A549 (cell line): Measurements from ENCODE around the gene OR4D1. TPM values are rescaled to one million over a fixed set of nuclear protein-coding genes. Genes with fewer than 3 reads are reported as not detected.

Experiments
- ATAC-seq, 2 experiments: fragments of 200-7000 bp in 1 of 2; fragments of >200 bp in 1 of 2; cut with Nextera tagmentation in 1 of 2; cut with Tn5 transposase in 1 of 2; 3 replicates each; pipeline versions ENCODE4 v1.8.0 to v1.9.1; 2018 to 2020; ENCODE audit warnings: mild to moderate bottlenecking in 1 of 2, moderate library complexity in 1 of 2
- CTCF ChIA-PET: fragments of 300-600 bp; sonication (Branson Sonifier 250); formaldehyde crosslinking; extraction: SDS; loops from one replicate; lab custom pipeline; 2021; ENCODE audit warnings: antibody characterized with exemption, inconsistent platforms; lab: Yijun Ruan, JAX
- POLR2A ChIA-PET: fragments of 350-600 bp; formaldehyde crosslinking; extraction: SDS; loops from one replicate; lab custom pipeline; 2021; ENCODE audit warnings: antibody characterized with exemption, inconsistent platforms; lab: Yijun Ruan, JAX
- DNase-seq, 2 experiments: peaks; one replicate each; pipeline versions ENCODE4 v3.0.0 to v3.0.0-alpha.2; 2011 to 2016; ENCODE audit warnings: low read depth in 1 of 2, low spot score in 1 of 2
- FAIRE-seq: peaks from 2 replicates; lab custom pipeline; 2011; peaks lifted over from hg19 to GRCh38; lab: Jason Lieb, UNC
- H3K27ac ChIP-seq, 2 experiments: fragments of >200 bp; sonication (Bioruptor Twin); formaldehyde crosslinking; 3 replicates each; pipeline ENCODE4 v1.5.1; 2016 to 2017
- H3K4me1 ChIP-seq: fragments of >200 bp; sonication (Bioruptor Twin); formaldehyde crosslinking; 3 replicates; pipeline ENCODE4 v1.6.1; 2016
- H3K4me2 ChIP-seq: fragments of >200 bp; sonication (Bioruptor Twin); formaldehyde crosslinking; 3 replicates; pipeline ENCODE4 v1.6.1; 2016
- H3K4me3 ChIP-seq: fragments of >200 bp; sonication (Bioruptor Twin); formaldehyde crosslinking; 3 replicates; pipeline ENCODE4 v1.5.1; 2016
- H3K9me3 ChIP-seq: fragments of >200 bp; sonication (Bioruptor Twin); formaldehyde crosslinking; 3 replicates; pipeline ENCODE4 v1.6.1; 2016
- CBX2 ChIP-seq: fragments of 200-600 bp; sonication (generic); IDR thresholded peaks from 2 replicates; pipeline ENCODE4 v1.6.1; 2016; ENCODE audit warnings: low read depth, mild to moderate bottlenecking, borderline replicate concordance
- CTCF ChIP-seq: fragments of >200 bp; sonication (Bioruptor Twin); formaldehyde crosslinking; IDR thresholded peaks from 3 replicates; pipeline ENCODE4 v1.5.1; 2016
- ELK1 ChIP-seq: fragments of 150-350 bp; IDR thresholded peaks from 2 replicates; pipeline ENCODE4 v1.6.1; 2014; ENCODE audit warnings: low read depth, mild to moderate bottlenecking, low read length
- FOSL2 ChIP-seq, 2 experiments: fragments of 450-650 bp in 1 of 2; fragments of >200 bp in 1 of 2; sonication (Bioruptor Twin) in 1 of 2; formaldehyde crosslinking; IDR thresholded peaks; 2 replicates each; pipeline versions ENCODE4 v1.5.0 to v1.6.1; 2016 to 2020; ENCODE audit warnings: mild to moderate bottlenecking in 1 of 2, moderate library complexity in 1 of 2
- GATA3 ChIP-seq: IDR thresholded peaks from 2 replicates; pipeline ENCODE4 v1.6.1; 2012; ENCODE audit warnings: borderline replicate concordance
- HDAC2 ChIP-seq: fragments of 200-600 bp; sonication (generic); IDR thresholded peaks from 2 replicates; pipeline ENCODE4 v1.6.1; 2016
- HMGXB4 ChIP-seq: fragments of 250-450 bp; sonication (Bioruptor Pico); IDR thresholded peaks from 2 replicates; pipeline ENCODE4 v1.5.0; 2021; ENCODE audit warnings: mild to moderate bottlenecking, moderate library complexity, borderline replicate concordance
- HOXB5 ChIP-seq: fragments of 250-450 bp; sonication (Bioruptor Pico); IDR thresholded peaks from 2 replicates; pipeline ENCODE4 v1.5.0; 2020; ENCODE audit warnings: mild to moderate bottlenecking, moderate library complexity
- JUNB ChIP-seq: fragments of >200 bp; sonication (Bioruptor Twin); formaldehyde crosslinking; IDR thresholded peaks from 2 replicates; pipeline ENCODE4 v1.6.1; 2016
- KDM5A ChIP-seq: fragments of 200-600 bp; sonication (generic); IDR thresholded peaks from 2 replicates; pipeline ENCODE4 v1.6.1; 2016; ENCODE audit warnings: antibody characterized with exemption, mild to moderate bottlenecking
- MAFK ChIP-seq: fragments of 450-650 bp; IDR thresholded peaks from 2 replicates; pipeline ENCODE4 v1.6.1; 2014; ENCODE audit not compliant: partially characterized antibody
- MAX ChIP-seq: IDR thresholded peaks from 2 replicates; pipeline ENCODE4 v1.6.1; 2012
- NFE2L2 ChIP-seq: fragments of 150-350 bp; conservative IDR thresholded peaks from 2 replicates; pipeline ENCODE4 v1.6.1; 2014; ENCODE audit warnings: low read length
- POLR2A ChIP-seq: IDR thresholded peaks from 2 replicates; pipeline ENCODE4 v1.6.1; 2012; ENCODE audit warnings: mild to moderate bottlenecking, low read length
- RCOR1 ChIP-seq: fragments of 150-350 bp; IDR thresholded peaks from 2 replicates; pipeline ENCODE4 v1.6.1; 2014; ENCODE audit warnings: antibody characterized with exemption, low read length, low read depth
- SMC3 ChIP-seq: fragments of >200 bp; sonication (Bioruptor Twin); formaldehyde crosslinking; IDR thresholded peaks from 3 replicates; pipeline ENCODE4 v1.6.1; 2018; ENCODE audit warnings: inconsistent platforms
- SREBF2 ChIP-seq: fragments of 450-650 bp; IDR thresholded peaks from 2 replicates; pipeline ENCODE4 v1.6.1; 2014; ENCODE audit warnings: mild to moderate bottlenecking, moderate library complexity
- ZC3H11A ChIP-seq: fragments of 450-650 bp; IDR thresholded peaks from 2 replicates; pipeline ENCODE4 v1.6.1; 2014; ENCODE audit warnings: antibody characterized with exemption, mild to moderate bottlenecking
- ZFP36 ChIP-seq: fragments of 450-650 bp; IDR thresholded peaks from 2 replicates; pipeline ENCODE4 v1.6.1; 2014; ENCODE audit warnings: borderline replicate concordance; ENCODE audit not compliant: partially characterized antibody
- ZNF302 ChIP-seq: fragments of 250-450 bp; sonication (Bioruptor Pico); IDR thresholded peaks from 2 replicates; pipeline ENCODE4 v1.9.0; 2021; ENCODE audit warnings: inconsistent platforms, mild to moderate bottlenecking, moderate library complexity
- ZSCAN20 ChIP-seq: fragments of 250-450 bp; sonication (Bioruptor Pico); IDR thresholded peaks from 2 replicates; pipeline ENCODE4 v1.8.0; 2022; ENCODE audit warnings: mild to moderate bottlenecking, moderate library complexity
- WGBS: methylation state at CpG from one replicate; pipeline ENCODE4 v1.1.6; 2017; ENCODE audit errors: missing lambda C conversion rate; 5-methylcytosine and 5-hydroxymethylcytosine counted together
- polyA plus RNA-seq, 4 experiments: library from polyadenylated mRNA; depleted of rRNA in 3 of 4; stranded (reverse); fragments of >200 nt; fragmentation: RNase III in 1 of 4; extraction: RNeasy Plus Mini Kit Qiagen cat#74134 plus additional on column Dnase treatment in 1 of 4; gene quantifications; 2 replicates in 3 of 4; 3 replicates in 1 of 4; pipeline ENCODE4 v1.2.3, GENCODE V29; 2011 to 2017
- TF ChIP-seq, protein P1 (sequence below): fragments of >200 bp; sonication (Bioruptor Twin); formaldehyde crosslinking; IDR thresholded peaks from 3 replicates; pipeline ENCODE4 v1.6.1; 2016
- TF ChIP-seq, protein P2 (sequence below): IDR thresholded peaks from 2 replicates; pipeline ENCODE4 v1.6.1; 2012; ENCODE audit warnings: low read depth, borderline replicate concordance

OR4D1 gene
- polyA plus RNA-seq, 2 of the 4 experiments (the other 2 are of a cell fraction), result 0.03 TPM

GRCh38 chr17:58105093-58105492, 43.1 kb upstream of the OR4D1 start:
- POLR2A ChIA-PET, result no interaction called here
- 87% methylated on average over 1 of the region's 1 CpG for WGBS
- no peak for DNase-seq
- TF ChIP-seq SREBF2, result no peak
- no peak for TF ChIP-seq SMC3
- TF ChIP-seq MAX, result no peak
- TF ChIP-seq HMGXB4 (CRISPR knock-in tag), result no peak
- no peak for TF ChIP-seq CBX2
- TF ChIP-seq CTCF, result no peak
- no peak for TF ChIP-seq JUNB
- TF ChIP-seq HDAC2, result no peak
- no peak for TF ChIP-seq KDM5A
- no peak for TF ChIP-seq GATA3
- TF ChIP-seq NFE2L2, result no peak
- no peak for TF ChIP-seq ZC3H11A
- no peak for TF ChIP-seq FOSL2 (IDR thresholded peaks at IDR 0.05)
- no peak for TF ChIP-seq FOSL2 (CRISPR knock-in tag; IDR thresholded peaks at IDR 0.05)
- no peak for TF ChIP-seq RCOR1
- TF ChIP-seq MAFK, result no peak
- TF ChIP-seq POLR2A, result no peak
- no peak for TF ChIP-seq ZNF302 (CRISPR knock-in tag)
- no peak for TF ChIP-seq ELK1
- TF ChIP-seq, all 56 proteins: peak for 0
- Histone ChIP-seq H3K4me2 (no peak overlapping the region), H3K27ac (no peak overlapping the region), H3K9me3 (peaks cover 10% of the 10 kb centered on the region; the same call in 2 of the 3 replicates), H3K4me1 (no peaks in the 10 kb centered on the region), H3K4me3 (no peak overlapping the region)
- FAIRE-seq (no peak), ATAC-seq (no peak)
- CTCF ChIA-PET, result interaction anchor here (1.3 kb wide), 1 partner anchor 862 kb away, joined by 3 read pairs; no protein-coding TSS in a partner anchor

DNA sequence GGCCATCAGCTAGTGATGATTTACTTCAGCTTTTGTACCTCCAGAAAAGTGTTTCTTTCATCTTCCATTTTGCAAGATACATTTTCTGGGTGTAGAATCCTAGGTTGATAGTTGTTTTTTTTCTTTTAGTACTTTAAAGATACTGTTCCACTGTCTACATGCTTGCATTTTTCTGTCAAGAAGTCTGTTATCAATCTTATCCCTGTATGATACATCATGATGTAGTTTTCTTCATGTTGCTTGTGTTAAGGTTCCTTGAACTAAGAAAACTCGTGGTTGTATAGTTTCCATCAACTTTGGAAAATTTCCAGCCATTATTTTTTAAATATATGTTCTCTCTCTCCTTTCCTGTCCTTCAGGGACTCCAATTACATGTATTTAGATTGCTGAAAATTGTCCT, 40.9 kb upstream of the OR4D1 start:
- ATAC-seq (no peak), FAIRE-seq (no peak), DNase-seq (no peak)
- WGBS, result 0% methylated on average over 1 of the region's 1 CpG
- H3K27ac ChIP-seq, result no peak overlapping the region
- no peaks in the 10 kb centered on the region for H3K4me1 ChIP-seq
- H3K4me3 ChIP-seq, result no peak overlapping the region
- POLR2A ChIA-PET, result no interaction called here
- TF ChIP-seq, protein P1, sequence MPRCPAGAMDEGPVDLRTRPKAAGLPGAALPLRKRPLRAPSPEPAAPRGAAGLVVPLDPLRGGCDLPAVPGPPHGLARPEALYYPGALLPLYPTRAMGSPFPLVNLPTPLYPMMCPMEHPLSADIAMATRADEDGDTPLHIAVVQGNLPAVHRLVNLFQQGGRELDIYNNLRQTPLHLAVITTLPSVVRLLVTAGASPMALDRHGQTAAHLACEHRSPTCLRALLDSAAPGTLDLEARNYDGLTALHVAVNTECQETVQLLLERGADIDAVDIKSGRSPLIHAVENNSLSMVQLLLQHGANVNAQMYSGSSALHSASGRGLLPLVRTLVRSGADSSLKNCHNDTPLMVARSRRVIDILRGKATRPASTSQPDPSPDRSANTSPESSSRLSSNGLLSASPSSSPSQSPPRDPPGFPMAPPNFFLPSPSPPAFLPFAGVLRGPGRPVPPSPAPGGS, result no peak
- TF ChIP-seq ZFP36 (no peak), HOXB5 (no peak), ZSCAN20 (no peak)
- TF ChIP-seq, protein P2, sequence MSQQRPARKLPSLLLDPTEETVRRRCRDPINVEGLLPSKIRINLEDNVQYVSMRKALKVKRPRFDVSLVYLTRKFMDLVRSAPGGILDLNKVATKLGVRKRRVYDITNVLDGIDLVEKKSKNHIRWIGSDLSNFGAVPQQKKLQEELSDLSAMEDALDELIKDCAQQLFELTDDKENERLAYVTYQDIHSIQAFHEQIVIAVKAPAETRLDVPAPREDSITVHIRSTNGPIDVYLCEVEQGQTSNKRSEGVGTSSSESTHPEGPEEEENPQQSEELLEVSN, result no peak
- CTCF ChIA-PET, result interaction anchor here (0.7 to 1.3 kb wide), 2 partner anchors 8 to 29 kb away, joined by 3 to 4 read pairs; no protein-coding TSS in a partner anchor
- H3K4me2 ChIP-seq, result no peak overlapping the region
- H3K9me3 ChIP-seq, result peaks cover 10% of the 10 kb centered on the region; the same call in 2 of the 3 replicates
